Stimulated activated CD4-positive, alpha-beta T cell treated with anti-CD3 and anti-CD28 coated beads, Interleukin-2, amount 100 ng/mL, for 4 hours (primary cell): Measurements from ENCODE around the gene ATP2C2.

Experiments used
- DNase-seq: peaks from one replicate; pipeline ENCODE4 v3.0.0-alpha.2; 2020; ENCODE audit warnings: low read depth

The ATP2C2 gene

DNA sequence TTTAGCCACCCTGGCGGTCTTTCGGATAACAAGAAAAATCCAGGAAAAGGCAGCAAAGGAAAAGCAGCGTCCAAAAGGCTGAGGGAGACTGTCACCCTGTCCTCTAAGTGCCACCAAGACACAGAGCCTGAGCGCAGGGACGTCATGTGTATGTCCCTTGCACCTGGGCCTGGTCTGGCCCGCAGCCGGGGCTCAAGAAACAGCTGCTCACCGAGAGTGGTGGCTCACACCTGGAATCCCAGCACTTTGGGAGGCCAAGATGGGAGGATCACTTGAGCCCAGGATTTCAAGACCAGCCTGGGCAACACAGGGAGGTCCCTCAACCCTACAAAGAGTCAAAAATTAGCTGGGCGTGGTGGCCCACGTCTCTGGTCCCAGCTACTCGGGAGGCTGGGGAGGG, 145.3 kb downstream of the ATP2C2 start:
- DNase-seq, result no peak
